GM10248 (cell line): ENCODE data around the gene NKAPD1.

Experiments used
- CTCF ChIA-PET: fragments of 300-600 bp; sonication (Branson Sonifier 250); formaldehyde crosslinking; extraction: SDS; loops from one replicate; lab custom pipeline; 2021; ENCODE audit warnings: antibody characterized with exemption; lab: Yijun Ruan, JAX
- POLR2A ChIA-PET: fragments of 350-650 bp; sonication (Branson Sonifier 250); formaldehyde crosslinking; extraction: SDS; loops from one replicate; lab custom pipeline; 2020; ENCODE audit warnings: antibody characterized with exemption; lab: Yijun Ruan, JAX
- DNase-seq: peaks from one replicate; pipeline ENCODE4 v3.0.0; 2012; ENCODE audit errors: extremely low spot score
- CTCF ChIP-seq: IDR thresholded peaks from 2 replicates; pipeline ENCODE4 v1.5.1; 2012; ENCODE audit warnings: mild to moderate bottlenecking, low read depth; ENCODE audit errors: extremely low read depth, missing control alignments, control extremely low read depth

Gene NKAPD1

GRCh38 chr11:112118176-112118575, 44.1 kb downstream of the NKAPD1 start:
- no peak for DNase-seq
- CTCF ChIA-PET = no interaction called here
- no peak for TF ChIP-seq CTCF
- POLR2A ChIA-PET = interaction anchor here (0.7 kb wide), 1 partner anchor 809 kb away, joined by 3 read pairs; no protein-coding TSS in a partner anchor

- POLR2A ChIA-PET = no interaction called here
Observed at GRCh38 chr11:112121981-112122615, 48.0 kb downstream of the NKAPD1 start.

GRCh38 chr11:112123129-112123528, 49.0 kb downstream of the NKAPD1 start:
- POLR2A ChIA-PET = no interaction called here

More at GRCh38 chr11:112121981-112122615, 48.0 kb downstream of the NKAPD1 start:
- TF ChIP-seq CTCF = no peak
- DNase-seq = no peak
- CTCF ChIA-PET = interaction anchor here (0.7 to 4.4 kb wide), 5 partner anchors 9 to 182 kb away, joined by 3 to 38 read pairs (median 3); no protein-coding TSS in a partner anchor

GRCh38 chr11:112127056-112127455, 53.0 kb downstream of the NKAPD1 start:
- DNase-seq = no peak
- ChIA-PET CTCF (interaction anchor here (1.5 to 3.4 kb wide), 3 partner anchors 13 to 153 kb away, joined by 5 to 20 read pairs (median 5); partner anchors contain the start of gene BCO2), POLR2A (no interaction called here)
- no peak for TF ChIP-seq CTCF

More at GRCh38 chr11:112123129-112123528, 49.0 kb downstream of the NKAPD1 start:
- CTCF ChIA-PET = interaction anchor here (4.4 kb wide), 1 partner anchor 10 kb away, joined by 38 read pairs; no protein-coding TSS in a partner anchor
- DNase-seq = no peak
- no peak for TF ChIP-seq CTCF

GRCh38 chr11:112128483-112129121, 54.5 kb downstream of the NKAPD1 start:
- ChIA-PET POLR2A (no interaction called here), CTCF (interaction anchor here (1.1 to 3.4 kb wide), 3 partner anchors 8 to 152 kb away, joined by 3 to 20 read pairs (median 5); no protein-coding TSS in a partner anchor)
- no peak for DNase-seq
- TF ChIP-seq CTCF = no peak

- TF ChIP-seq CTCF = no peak
- CTCF ChIA-PET = interaction anchor here (0.8 to 5.2 kb wide), 4 partner anchors 9 to 90 kb away, joined by 3 to 24 read pairs (median 4); no protein-coding TSS in a partner anchor
- POLR2A ChIA-PET = no interaction called here
- DNase-seq = no peak
Observed at GRCh38 chr11:112129656-112130055, 55.6 kb downstream of the NKAPD1 start.
